ENCODE measurements around the gene DYNLT1.
"Not testable (repeated sequence)": the region's sequence is repeated elsewhere in the genome, so short reads cannot be mapped to it uniquely, and the experiment has no call there.

DYNLT1 gene

GRCh38 chr6:158638324-158638854 lies 6.2 kb downstream of the DYNLT1 start:
- DNase-seq: no peak

GRCh38 chr6:158636778-158637177 lies 7.8 kb downstream of the DYNLT1 start:
- no peak for DNase-seq

- DNase-seq: no peak
These were observed 9.0 kb downstream of the DYNLT1 start for GRCh38 chr6:158635427-158636073.

GRCh38 chr6:158634695-158635426 lies 9.7 kb downstream of the DYNLT1 start:
- DNase-seq: no peak

GRCh38 chr6:158633127-158633526 lies 11.4 kb downstream of the DYNLT1 start:
- no peak for DNase-seq

- not testable (repeated sequence) for DNase-seq
These were observed 11.9 kb downstream of the DYNLT1 start for GRCh38 chr6:158632538-158633119.

GRCh38 chr6:158631678-158632537 lies 12.6 kb downstream of the DYNLT1 start:
- DNase-seq: no peak

- DNase-seq: no peak
These were observed 13.5 kb downstream of the DYNLT1 start for GRCh38 chr6:158630938-158631616.

GRCh38 chr6:158629367-158630221 lies 14.9 kb downstream of the DYNLT1 start:
- peak; percentile 41 for DNase-seq

GRCh38 chr6:158628542-158628941 lies 16.0 kb downstream of the DYNLT1 start:
- DNase-seq: peak; percentile 23

- no peak for DNase-seq
These were observed 16.7 kb downstream of the DYNLT1 start for GRCh38 chr6:158627940-158628211.

GRCh38 chr6:158627168-158627939 lies 17.2 kb downstream of the DYNLT1 start:
- DNase-seq: no peak

- DNase-seq: no peak
These were observed 18.0 kb downstream of the DYNLT1 start for GRCh38 chr6:158626360-158627167.

GRCh38 chr6:158625881-158626305 lies 18.6 kb downstream of the DYNLT1 start:
- DNase-seq: no peak

- DNase-seq: peak; percentile 90
These were observed 19.6 kb downstream of the DYNLT1 start for GRCh38 chr6:158624684-158625682.

GRCh38 chr6:158622545-158623190 lies 21.9 kb downstream of the DYNLT1 start:
- DNase-seq: no peak

GRCh38 chr6:158621694-158622544 lies 22.6 kb downstream of the DYNLT1 start:
- DNase-seq: no peak
